K562 (cell line): Measurements from ENCODE around the gene PIGQ. TPM values are rescaled to one million over a fixed set of nuclear protein-coding genes. Genes with fewer than 3 reads are reported as not detected.

Experiments
- MXD1 ChIP-seq: fragments of 250-450 bp; sonication (Bioruptor Pico); IDR thresholded peaks from 2 replicates; pipeline ENCODE4 v1.8.0; 2021; ENCODE audit warnings: borderline replicate concordance, mild to moderate bottlenecking, moderate library complexity; ENCODE audit not compliant: poor library complexity, severe bottlenecking
- MXI1 ChIP-seq: IDR thresholded peaks from 2 replicates; pipeline ENCODE4 v1.6.1; 2011; ENCODE audit warnings: low read depth, mild to moderate bottlenecking, improper control_type of control experiment, low read length
- STAT6 ChIP-seq: sonication (generic); formaldehyde crosslinking; IDR thresholded peaks from 2 replicates; pipeline ENCODE4 v1.8.1; 2023; ENCODE audit warnings: mild to moderate bottlenecking, missing genetic modification reagents
- USF2 ChIP-seq: sonication (generic); formaldehyde crosslinking; IDR thresholded peaks from 2 replicates; pipeline ENCODE4 v1.5.0; 2020; ENCODE audit warnings: missing genetic modification reagents
- ZBTB1 ChIP-seq: sonication (generic); formaldehyde crosslinking; IDR thresholded peaks from 2 replicates; pipeline ENCODE4 v1.8.1; 2023; ENCODE audit warnings: missing genetic modification reagents, low read depth, mild to moderate bottlenecking, borderline replicate concordance
- ZBTB33 ChIP-seq: sonication (generic); formaldehyde crosslinking; IDR thresholded peaks from 2 replicates; pipeline ENCODE4 v1.8.1; 2023; ENCODE audit warnings: mild to moderate bottlenecking, missing genetic modification reagents
- ZNF449 ChIP-seq: fragments of 250-450 bp; sonication (Bioruptor Pico); IDR thresholded peaks from 2 replicates; pipeline ENCODE4 v1.8.0; 2022; ENCODE audit warnings: moderate library complexity, mild to moderate bottlenecking, inconsistent platforms
- ZNF551 ChIP-seq: fragments of 250-450 bp; sonication (Bioruptor Pico); IDR thresholded peaks from 2 replicates; pipeline ENCODE4 v1.5.0; 2021; ENCODE audit warnings: mild to moderate bottlenecking, moderate library complexity
- ZNF57 ChIP-seq: fragments of 450-650 bp; formaldehyde crosslinking; IDR thresholded peaks from 2 replicates; pipeline ENCODE4 v1.4.0; 2020; ENCODE audit warnings: mild to moderate bottlenecking, moderate library complexity
- polyA plus RNA-seq, 8 experiments: library from polyadenylated mRNA; depleted of rRNA in 4 of 8; stranded (reverse) in 5 of 8; unstranded in 3 of 8; fragments of >200 nt; fragmentation: Nextera tagmentation in 2 of 8; fragmentation: Illumina TruSeq in 1 of 8; extraction: Ambion mirVana in 2 of 8; extraction: Trizol in 1 of 8; gene quantifications; 2 replicates each; pipeline versions ENCODE4 v1.2.1 to v1.2.3, GENCODE V29; 2011 to 2014; ENCODE audit warnings: inconsistent platforms in 1 of 8, missing spikeins in 1 of 8
- total RNA-seq, 7 experiments: library from RNA; depleted of rRNA in 6 of 7; stranded (reverse); fragments of >200 nt in 6 of 7; fragmentation: Illumina TruSeq in 2 of 7; extraction: Trizol in 2 of 7; gene quantifications; 2 replicates each; pipeline versions ENCODE4 v1.2.1 to v1.2.3, GENCODE V29; 2011 to 2021; ENCODE audit warnings: low replicate concordance in 1 of 7

Gene PIGQ
- total and polyA plus RNA-seq, 9 of the 15 experiments (the other 6 are each of a cell fraction or from before 2014, with no cell fraction given): 0.20 to 49.6 (median 11.7) TPM

GRCh38 chr16:537415-538335, 32.1 kb upstream of the PIGQ start (continued):
- TF ChIP-seq ZBTB1 (CRISPR knock-in tag): no peak
- peak; percentile 9; the same call in 1 of the 2 replicates for TF ChIP-seq ZBTB33 (CRISPR knock-in tag)
- TF ChIP-seq STAT6 (CRISPR knock-in tag): no peak
- TF ChIP-seq USF2 (CRISPR knock-in tag): no peak
- no peak for TF ChIP-seq ZNF449 (CRISPR knock-in tag)
- no peak for TF ChIP-seq MXD1 (CRISPR knock-in tag)
- TF ChIP-seq ZNF57 (CRISPR knock-in tag): no peak
- TF ChIP-seq ZNF551: no peak
- TF ChIP-seq MXI1: no peak
